Neural cell (in vitro differentiated cells): Measurements from ENCODE around the gene GRSF1.
"Not testable (repeated sequence)": the region's sequence is repeated elsewhere in the genome, so short reads cannot be mapped to it uniquely, and the experiment has no call there.

ENCODE experiments used
- CTCF ChIP-seq: fragments of 450-650 bp; IDR thresholded peaks from 2 replicates; pipeline ENCODE4 v1.5.1; 2014; ENCODE audit warnings: antibody characterized with exemption, mild to moderate bottlenecking, moderate library complexity; ENCODE audit not compliant: poor library complexity, severe bottlenecking
- RAD21 ChIP-seq: fragments of 450-650 bp; conservative IDR thresholded peaks from 2 replicates; pipeline ENCODE4 v1.6.1; 2014; ENCODE audit warnings: antibody characterized with exemption, mild to moderate bottlenecking, moderate library complexity
- TAF1 ChIP-seq: IDR thresholded peaks from 2 replicates; pipeline ENCODE4 v1.6.1; 2012; ENCODE audit warnings: low read depth

- not testable (repeated sequence) for TF ChIP-seq CTCF, TAF1, RAD21
These were observed 447 bp upstream of the GRSF1 start for GRCh38 chr4:70840137-70840536.
